MM.1S (cell line): Measurements from ENCODE around the gene C20orf202.

Experiments used
- DNase-seq: peaks from one replicate; pipeline ENCODE4 v3.0.0-alpha.2; 2015
- H2AFZ ChIP-seq: fragments of 300-600 bp; sonication (generic); 2 replicates; pipeline ENCODE4 v1.6.0; 2016; ENCODE audit warnings: antibody characterized with exemption, low read length
- H3F3A ChIP-seq: fragments of 300-600 bp; sonication (generic); 2 replicates; pipeline ENCODE4 v1.6.1; 2016; ENCODE audit warnings: mild to moderate bottlenecking, antibody characterized with exemption, low read length, moderate library complexity, mixed read lengths; ENCODE audit not compliant: insufficient read depth
- H3K27ac ChIP-seq: fragments of 300-600 bp; sonication (generic); 2 replicates; pipeline ENCODE4 v1.5.1; 2016; ENCODE audit warnings: mild to moderate bottlenecking, low read length
- H3K27me3 ChIP-seq: fragments of 300-600 bp; sonication (generic); replicated peaks from 2 replicates; pipeline ENCODE4 v1.6.0; 2016; ENCODE audit warnings: low read length; ENCODE audit not compliant: insufficient read depth
- H3K36me3 ChIP-seq: fragments of 300-600 bp; sonication (generic); replicated peaks from 2 replicates; pipeline ENCODE4 v1.6.1; 2016; ENCODE audit warnings: mild to moderate bottlenecking, low read length, mixed read lengths; ENCODE audit not compliant: insufficient read depth
- H3K4me1 ChIP-seq: fragments of 300-600 bp; sonication (generic); 2 replicates; pipeline ENCODE4 v1.6.1; 2016; ENCODE audit warnings: low read length, mixed read lengths
- H3K4me2 ChIP-seq: fragments of 300-600 bp; sonication (generic); 2 replicates; pipeline ENCODE4 v1.6.0; 2016; ENCODE audit warnings: low read depth, low read length
- H3K4me3 ChIP-seq: fragments of 300-600 bp; sonication (generic); 2 replicates; pipeline ENCODE4 v1.5.1; 2016; ENCODE audit warnings: low read length, mixed read lengths
- H3K79me2 ChIP-seq: fragments of 300-600 bp; sonication (generic); 2 replicates; pipeline ENCODE4 v1.6.1; 2016; ENCODE audit warnings: mixed run types, low read length, mixed read lengths
- H3K9ac ChIP-seq: fragments of 300-600 bp; sonication (generic); 2 replicates; pipeline ENCODE4 v1.6.1; 2016; ENCODE audit warnings: low read length, mixed read lengths
- H3K9me2 ChIP-seq: fragments of 300-600 bp; sonication (generic); replicated peaks from 2 replicates; pipeline ENCODE4 v1.6.1; 2016; ENCODE audit warnings: mild to moderate bottlenecking, low read length, mixed read lengths; ENCODE audit not compliant: insufficient read depth
- H3K9me3 ChIP-seq: fragments of 300-600 bp; sonication (generic); replicated peaks from 2 replicates; pipeline ENCODE4 v1.6.1; 2016; ENCODE audit warnings: mild to moderate bottlenecking, low read length, mixed read lengths; ENCODE audit not compliant: insufficient read depth
- H4K20me1 ChIP-seq: fragments of 300-600 bp; sonication (generic); 2 replicates; pipeline ENCODE4 v1.6.1; 2016; ENCODE audit warnings: mild to moderate bottlenecking, low read length, moderate library complexity, mixed read lengths; ENCODE audit not compliant: insufficient read depth
- EZH2 ChIP-seq: fragments of 300-600 bp; sonication (generic); optimal IDR thresholded peaks from 2 replicates; pipeline ENCODE3; 2017; ENCODE audit warnings: low read depth, mild to moderate bottlenecking, antibody characterized with exemption, low read length, mixed read lengths
- EZH2phosphoT487 ChIP-seq: fragments of 300-600 bp; sonication (generic); IDR thresholded peaks from 2 replicates; pipeline ENCODE4 v1.6.1; 2018; ENCODE audit warnings: antibody characterized with exemption, low read length
- TF ChIP-seq, protein P1 (sequence below): fragments of 300-600 bp; sonication (generic); IDR thresholded peaks from 2 replicates; pipeline ENCODE4 v1.5.1; 2016; ENCODE audit warnings: antibody characterized with exemption, low read length, mixed read lengths

The C20orf202 gene

DNA sequence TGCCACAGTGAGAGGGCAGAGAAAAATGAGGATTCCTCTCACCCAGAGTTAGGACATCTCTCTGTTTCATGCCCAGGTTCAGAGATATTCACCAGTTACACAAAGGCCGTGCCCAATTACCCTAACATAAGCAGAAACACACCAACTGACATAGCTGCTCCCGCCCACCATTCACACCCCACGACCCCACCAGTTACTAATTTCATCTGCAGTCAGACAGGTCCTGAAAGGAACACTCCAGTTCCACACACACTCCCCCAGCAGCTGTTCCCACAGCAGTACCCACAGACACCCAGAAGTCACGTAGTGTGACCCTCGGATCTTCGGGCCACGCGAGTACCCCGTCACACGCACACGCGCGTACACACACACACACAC lies 19.0 kb upstream of the C20orf202 start:
- Histone ChIP-seq H3K9me2 (no peaks in the 10 kb centered on the region), H2AFZ (no peak overlapping the region), H4K20me1 (no peaks in the 10 kb centered on the region), H3K4me1 (peaks cover 4% of the 10 kb centered on the region; the same call in 1 of the 2 replicates), H3K27me3 (no peaks in the 10 kb centered on the region), H3K79me2 (no peaks in the 10 kb centered on the region), H3K9me3 (no peaks in the 10 kb centered on the region), H3K4me2 (no peak overlapping the region), H3K36me3 (no peaks in the 10 kb centered on the region), H3K9ac (no peak overlapping the region), H3K4me3 (no peak overlapping the region), H3K27ac (no peak overlapping the region), H3F3A (no peaks in the 10 kb centered on the region)
- TF ChIP-seq EZH2phosphoT487 (no peak), EZH2 (no peak)
- TF ChIP-seq, protein P1, sequence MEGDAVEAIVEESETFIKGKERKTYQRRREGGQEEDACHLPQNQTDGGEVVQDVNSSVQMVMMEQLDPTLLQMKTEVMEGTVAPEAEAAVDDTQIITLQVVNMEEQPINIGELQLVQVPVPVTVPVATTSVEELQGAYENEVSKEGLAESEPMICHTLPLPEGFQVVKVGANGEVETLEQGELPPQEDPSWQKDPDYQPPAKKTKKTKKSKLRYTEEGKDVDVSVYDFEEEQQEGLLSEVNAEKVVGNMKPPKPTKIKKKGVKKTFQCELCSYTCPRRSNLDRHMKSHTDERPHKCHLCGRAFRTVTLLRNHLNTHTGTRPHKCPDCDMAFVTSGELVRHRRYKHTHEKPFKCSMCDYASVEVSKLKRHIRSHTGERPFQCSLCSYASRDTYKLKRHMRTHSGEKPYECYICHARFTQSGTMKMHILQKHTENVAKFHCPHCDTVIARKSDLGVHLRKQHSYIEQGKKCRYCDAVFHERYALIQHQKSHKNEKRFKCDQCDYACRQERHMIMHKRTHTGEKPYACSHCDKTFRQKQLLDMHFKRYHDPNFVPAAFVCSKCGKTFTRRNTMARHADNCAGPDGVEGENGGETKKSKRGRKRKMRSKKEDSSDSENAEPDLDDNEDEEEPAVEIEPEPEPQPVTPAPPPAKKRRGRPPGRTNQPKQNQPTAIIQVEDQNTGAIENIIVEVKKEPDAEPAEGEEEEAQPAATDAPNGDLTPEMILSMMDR = no peak
- DNase-seq = no peak

DNA sequence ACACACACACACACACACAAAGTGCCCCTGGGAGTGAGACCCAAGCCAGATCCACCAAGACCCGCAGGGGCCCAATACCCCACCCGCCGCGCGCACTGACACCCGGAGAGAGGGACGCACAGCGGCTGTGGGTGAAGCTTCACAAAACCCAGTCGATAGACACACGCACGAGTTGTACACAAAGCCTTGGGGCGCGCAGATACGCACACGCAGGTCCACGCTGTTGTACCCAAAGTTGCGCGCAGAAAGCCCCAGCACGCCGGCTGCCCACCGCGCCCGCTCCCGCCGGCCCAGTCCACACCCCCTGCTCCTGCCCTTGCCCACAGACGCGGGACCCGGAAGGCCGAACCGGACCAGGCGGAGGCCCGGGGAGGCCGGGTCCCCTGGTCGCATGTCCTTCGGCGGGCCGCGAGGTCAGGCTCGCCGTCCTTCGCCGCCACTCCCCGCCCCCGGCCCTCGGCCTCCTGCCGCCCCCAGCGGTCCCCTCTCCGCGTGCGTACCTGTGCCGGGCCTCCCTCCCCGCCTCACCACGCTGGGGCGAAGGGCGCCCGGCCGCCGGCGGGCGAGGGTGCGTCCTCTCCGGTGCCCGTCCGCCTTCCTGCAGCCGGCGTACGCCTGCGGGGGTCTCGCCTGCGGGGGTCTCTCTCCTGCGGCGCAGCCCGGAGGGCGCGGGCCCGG lies 18.5 kb upstream of the C20orf202 start, which contains the start of gene TMEM74B:
TMEM74B (minus strand) TSS at position 344 of the 678 bp plus-strand sequence. CDS start 1,180 bp downstream, outside the sequence.
- Histone ChIP-seq H3K27ac (no peak within 1 kb of the TSS), H3K9ac (no peak within 1 kb of the TSS), H4K20me1 (no peaks in the 10 kb centered on the region), H3K9me3 (no peaks in the 10 kb centered on the region), H3F3A (no peaks in the 10 kb centered on the region), H3K4me3 (peak within 1 kb of the TSS; percentile 42), H3K9me2 (no peaks in the 10 kb centered on the region), H3K27me3 (no peaks in the 10 kb centered on the region), H3K4me1 (peaks cover 4% of the 10 kb centered on the region; the same call in 1 of the 2 replicates), H2AFZ (peak within 1 kb of the TSS; percentile 36; the same call in 1 of the 2 replicates), H3K36me3 (no peaks in the 10 kb centered on the region), H3K4me2 (peak within 1 kb of the TSS; percentile 70), H3K79me2 (no peaks in the 10 kb centered on the region)
- TF ChIP-seq, protein P1 = no peak
- no peak for DNase-seq

DNA sequence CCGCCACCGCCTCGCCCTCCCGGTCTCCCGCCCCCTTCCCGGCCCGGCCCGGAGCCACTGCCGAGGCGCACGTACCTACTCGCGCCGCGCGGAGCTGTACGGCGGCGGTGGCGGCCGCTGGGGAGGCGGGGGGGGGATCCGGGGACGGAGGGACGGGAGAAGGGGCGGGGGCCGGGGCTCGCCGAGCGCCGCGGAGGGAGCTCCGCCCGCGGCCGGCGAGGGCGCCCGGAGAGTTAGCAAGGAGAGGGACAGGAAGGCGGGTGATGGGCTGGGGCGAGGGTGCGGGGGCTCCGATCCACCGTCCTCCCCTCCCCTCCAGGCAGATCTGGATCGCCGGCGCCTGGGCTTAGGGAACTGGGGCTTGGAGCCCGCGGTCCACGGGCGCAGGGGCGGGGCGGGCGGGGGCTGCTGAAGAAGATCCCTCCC lies 17.9 kb upstream of the C20orf202 start:
- no peaks in the 10 kb centered on the region for H4K20me1 ChIP-seq
- no peak overlapping the region for H3K9ac ChIP-seq
- H3K79me2 ChIP-seq = no peaks in the 10 kb centered on the region
- TF ChIP-seq EZH2phosphoT487 (no peak), EZH2 (no peak)
- TF ChIP-seq, protein P1 = no peak
- no peaks in the 10 kb centered on the region for H3K9me3 ChIP-seq
- H3K4me3 ChIP-seq = peak overlapping the region; percentile 42; the same call in 1 of the 2 replicates
- H3K27me3 ChIP-seq = no peaks in the 10 kb centered on the region
- H2AFZ ChIP-seq = no peak overlapping the region
- no peaks in the 10 kb centered on the region for H3F3A ChIP-seq
- H3K9me2 ChIP-seq = no peaks in the 10 kb centered on the region
- H3K4me1 ChIP-seq = peaks cover 4% of the 10 kb centered on the region; the same call in 1 of the 2 replicates
- peak overlapping the region; percentile 70 for H3K4me2 ChIP-seq
- DNase-seq = no peak
- no peaks in the 10 kb centered on the region for H3K36me3 ChIP-seq
- no peak overlapping the region for H3K27ac ChIP-seq
